GM21786 (cell line): Measurements from ENCODE around the gene HAS3.
"Not testable (repeated sequence)": the region's sequence is repeated elsewhere in the genome, so short reads cannot be mapped to it uniquely, and the experiment has no call there.

Source experiments
- ATAC-seq: cut with Tn5 transposase; IDR thresholded peaks from one replicate; pipeline ENCODE4 v1.9.1; 2021; ENCODE audit not compliant: unreplicated experiment

Gene HAS3

DNA sequence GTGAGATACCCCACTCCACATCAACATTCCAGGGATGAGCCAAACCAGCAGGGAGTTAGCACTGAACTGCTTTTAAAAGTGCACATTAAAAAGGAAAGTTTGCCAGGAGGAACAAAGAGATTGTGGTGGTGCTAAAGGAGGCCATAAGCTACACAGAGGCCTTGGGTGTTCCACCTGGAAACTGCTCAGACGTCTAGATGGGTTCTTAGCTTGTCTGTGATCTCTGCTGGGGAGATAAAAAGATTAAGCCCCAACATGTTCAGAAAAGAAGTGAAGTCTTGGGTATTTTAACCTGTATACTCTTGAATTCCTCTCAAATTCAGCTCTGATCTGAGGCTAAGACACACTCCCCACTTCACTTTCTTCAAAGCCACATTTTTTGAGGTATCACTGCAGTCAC is 10.4 kb downstream of the HAS3 start:
- ATAC-seq = no peak

DNA sequence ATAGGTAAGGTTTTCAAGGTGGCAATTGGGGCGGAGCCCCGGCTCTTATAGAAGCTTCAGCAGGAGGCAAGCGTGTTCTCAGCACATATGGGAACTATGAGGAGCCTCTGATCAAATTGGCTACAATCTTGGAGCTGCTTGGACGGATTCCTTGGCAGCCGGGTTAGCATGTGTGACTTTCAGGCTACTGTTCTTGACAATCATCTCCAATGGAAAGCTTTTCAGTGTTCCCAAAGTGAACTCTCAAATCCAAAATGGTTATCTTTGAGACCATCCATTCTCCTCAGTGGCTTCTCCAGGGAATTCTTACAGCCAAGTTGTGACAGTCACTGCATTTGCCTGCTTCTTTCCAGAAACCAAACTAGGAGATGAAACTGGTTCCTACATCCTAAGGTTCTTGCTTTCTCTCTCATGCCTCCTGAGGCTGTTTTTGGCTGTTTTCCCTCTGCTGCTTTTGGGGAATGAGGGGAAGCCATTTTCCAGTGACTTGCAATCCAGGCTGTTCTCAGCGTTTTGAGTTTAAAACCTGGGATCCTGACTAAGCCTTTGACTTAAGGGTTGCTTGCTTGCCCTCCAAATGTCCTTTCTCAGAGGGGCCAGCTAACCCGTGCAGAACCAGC is 10.9 kb downstream of the HAS3 start:
- no peak for ATAC-seq

DNA sequence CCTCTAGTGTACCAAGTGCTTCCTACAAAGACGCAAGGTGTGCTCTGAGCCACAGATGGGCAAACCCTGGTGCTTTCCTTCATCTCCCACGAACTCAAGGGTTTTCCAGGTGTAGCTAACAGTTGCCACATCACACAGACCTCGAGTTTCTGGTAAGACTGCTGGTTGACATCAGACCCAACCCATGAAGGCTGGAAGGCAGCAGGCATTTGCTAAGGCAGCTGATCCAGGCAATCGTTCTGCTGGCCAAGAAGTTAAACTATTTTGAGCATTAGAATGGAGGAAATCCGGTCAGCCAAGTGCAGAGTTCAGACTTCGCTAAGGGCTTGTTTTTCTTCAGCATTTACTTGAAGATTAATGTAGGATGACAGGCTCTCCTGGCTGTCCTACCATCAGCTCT is 11.5 kb downstream of the HAS3 start:
- ATAC-seq = no peak

DNA sequence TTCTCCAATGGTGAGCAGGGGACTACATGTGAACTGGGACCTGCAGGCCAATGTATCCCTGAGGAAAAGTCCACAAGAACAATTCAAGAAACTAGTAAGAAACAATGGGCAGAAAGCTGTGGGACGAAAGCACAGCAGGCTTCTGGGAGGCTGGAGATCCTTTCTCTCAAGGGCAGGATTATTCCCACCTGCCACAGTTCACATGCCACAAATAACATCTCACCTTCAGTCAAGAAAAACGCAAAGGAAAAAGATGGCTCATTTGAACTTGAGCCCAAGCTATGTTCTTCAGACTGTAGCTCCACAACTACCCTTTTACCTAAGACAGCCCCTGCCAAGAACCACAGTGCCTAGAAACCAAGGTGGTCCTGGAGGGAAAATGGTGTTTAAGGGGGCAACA is 13.0 kb downstream of the HAS3 start:
- no peak for ATAC-seq

DNA sequence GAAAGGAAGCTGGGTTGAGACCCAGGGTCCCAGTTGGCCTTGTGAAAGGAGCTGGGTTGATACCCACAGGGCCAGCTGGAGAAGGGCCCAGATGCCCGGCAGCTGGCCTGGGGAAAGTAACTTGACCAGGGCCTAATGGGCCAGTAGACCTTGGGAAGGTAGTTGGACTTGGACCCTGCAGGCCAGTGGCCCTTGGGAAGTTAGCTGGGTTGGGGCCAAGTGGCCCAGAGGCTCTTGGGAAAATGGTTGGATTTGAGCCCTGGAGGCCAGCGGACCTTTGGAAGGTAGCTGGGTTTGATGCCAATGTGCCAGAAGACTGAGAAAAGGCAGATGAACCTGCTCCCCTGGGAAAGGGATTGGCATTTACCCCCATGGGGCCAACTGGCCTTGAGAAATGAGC is 13.5 kb downstream of the HAS3 start:
- no peak for ATAC-seq

DNA sequence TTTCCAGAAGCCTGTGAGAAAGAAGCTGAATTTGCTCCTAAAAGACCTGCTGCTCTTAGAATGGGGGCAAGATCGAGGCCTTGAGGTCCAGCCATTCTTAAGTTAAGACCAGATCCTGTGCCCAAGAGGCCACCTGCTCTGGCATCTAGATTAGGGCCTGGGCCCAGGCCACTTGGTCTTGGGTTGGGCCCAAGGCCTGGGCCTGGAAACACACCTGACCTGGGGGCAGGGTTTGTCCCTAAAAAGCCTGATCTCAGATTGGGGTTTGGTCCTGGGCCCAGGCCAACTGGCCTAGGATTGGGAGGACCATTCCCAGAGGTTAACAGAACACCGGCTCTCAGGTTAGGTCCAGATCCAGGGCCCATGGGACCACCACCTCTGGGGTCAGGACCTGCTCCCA is 14.1 kb downstream of the HAS3 start:
- no peak for ATAC-seq

DNA sequence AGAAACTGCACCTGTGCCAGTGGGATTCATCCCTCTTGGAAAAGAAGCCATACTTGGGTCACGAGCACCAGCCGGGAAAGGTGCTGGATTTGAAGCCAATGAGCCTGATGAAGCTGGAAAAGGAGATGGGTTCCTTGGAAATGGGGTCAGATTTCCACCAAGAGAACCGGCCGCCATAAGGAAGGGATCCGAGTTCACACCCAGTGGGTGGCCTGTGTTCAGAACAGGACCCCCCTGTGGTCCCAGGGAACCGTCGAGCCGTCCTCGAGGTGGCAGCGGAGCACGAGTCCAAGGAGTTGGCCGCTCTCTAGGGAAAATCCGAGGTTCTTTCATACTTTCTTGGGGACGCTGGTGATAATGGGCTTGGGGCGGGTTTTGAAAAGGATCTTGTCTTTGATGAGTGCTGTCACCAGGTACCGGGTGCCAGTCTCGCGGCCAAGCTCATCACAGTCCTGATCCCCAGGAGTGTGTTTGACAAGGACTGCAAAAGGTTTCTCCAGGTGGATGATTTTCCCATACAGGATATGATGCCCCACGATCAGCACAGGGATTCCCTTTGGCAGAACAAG is 14.7 kb downstream of the HAS3 start:
- ATAC-seq = no peak

DNA sequence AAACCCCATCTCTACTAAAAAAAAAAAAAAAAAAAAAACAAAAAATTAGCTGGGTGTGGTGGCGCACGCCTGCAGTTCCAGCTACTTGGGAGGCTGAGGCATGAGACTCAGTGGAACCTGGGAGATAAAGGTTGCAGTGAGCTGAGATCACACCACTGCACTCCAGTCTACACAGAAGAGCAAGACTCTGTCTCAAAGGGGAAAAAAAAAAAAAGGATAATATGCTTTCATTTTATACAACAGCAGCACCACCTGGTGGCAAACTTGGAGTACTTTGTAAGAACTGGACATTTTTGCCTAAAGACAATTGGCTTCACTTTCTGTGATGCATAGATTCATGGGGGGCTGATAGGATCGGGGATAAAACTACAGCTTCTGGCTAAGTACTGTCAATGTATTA is 18.5 kb downstream of the HAS3 start:
- no peak for ATAC-seq

DNA sequence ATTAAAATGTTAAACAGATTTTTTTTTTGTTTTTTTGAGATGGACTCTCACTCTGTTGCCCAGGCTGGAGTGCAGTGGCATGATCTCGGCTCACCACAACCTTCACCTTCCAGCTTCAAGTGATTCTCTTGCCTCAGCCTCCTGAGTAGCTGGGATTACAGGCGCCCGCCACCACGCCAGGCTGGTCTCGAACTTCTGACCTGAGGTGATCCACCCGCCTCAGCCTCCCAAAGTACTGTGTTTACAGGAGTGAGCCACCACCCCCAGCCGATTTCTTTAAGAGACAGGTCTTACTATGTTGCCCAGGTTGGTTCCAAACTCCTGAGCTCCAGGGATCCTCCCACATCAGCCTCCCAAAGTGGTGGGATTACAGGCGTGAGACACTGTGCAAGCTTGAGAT is 19.0 kb downstream of the HAS3 start:
- not testable (repeated sequence) for ATAC-seq

DNA sequence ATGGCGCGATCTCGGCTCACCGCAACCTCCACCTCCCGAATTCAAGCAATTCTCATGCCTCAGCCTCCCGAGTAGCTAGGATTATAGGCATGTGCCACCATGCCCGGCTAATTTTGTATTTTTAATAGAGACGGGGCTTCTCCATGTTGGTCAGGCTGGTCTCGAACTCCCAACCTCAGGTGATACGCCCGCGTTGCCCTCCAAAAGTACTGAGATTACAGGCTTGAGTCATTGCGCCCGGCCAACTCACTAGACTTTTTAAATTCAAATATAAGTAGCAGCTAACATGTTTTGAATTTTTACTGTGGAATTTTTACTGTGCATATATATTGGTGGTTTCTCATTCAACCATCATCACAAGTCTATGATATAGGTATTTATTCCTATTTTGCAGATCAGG is 19.5 kb downstream of the HAS3 start:
- ATAC-seq = not testable (repeated sequence)

DNA sequence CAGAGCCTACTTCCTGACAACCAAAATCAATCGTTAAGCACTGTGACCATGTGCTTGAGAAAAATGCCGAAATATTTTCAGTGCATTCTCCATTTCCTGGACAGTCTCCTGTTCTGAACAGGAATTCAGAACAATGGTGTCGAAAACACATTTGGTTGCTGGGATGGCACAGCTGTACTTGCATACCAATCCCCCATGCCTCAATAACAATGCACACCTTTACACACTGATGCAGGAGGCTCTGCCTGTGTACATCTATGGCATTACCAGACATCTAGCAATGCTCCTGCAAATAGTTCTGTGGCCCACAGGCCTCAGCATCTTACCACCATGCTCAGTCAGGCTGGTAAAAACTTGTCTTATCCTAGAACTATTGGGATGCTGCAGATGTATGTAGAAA is 20.8 kb downstream of the HAS3 start:
- no peak for ATAC-seq

DNA sequence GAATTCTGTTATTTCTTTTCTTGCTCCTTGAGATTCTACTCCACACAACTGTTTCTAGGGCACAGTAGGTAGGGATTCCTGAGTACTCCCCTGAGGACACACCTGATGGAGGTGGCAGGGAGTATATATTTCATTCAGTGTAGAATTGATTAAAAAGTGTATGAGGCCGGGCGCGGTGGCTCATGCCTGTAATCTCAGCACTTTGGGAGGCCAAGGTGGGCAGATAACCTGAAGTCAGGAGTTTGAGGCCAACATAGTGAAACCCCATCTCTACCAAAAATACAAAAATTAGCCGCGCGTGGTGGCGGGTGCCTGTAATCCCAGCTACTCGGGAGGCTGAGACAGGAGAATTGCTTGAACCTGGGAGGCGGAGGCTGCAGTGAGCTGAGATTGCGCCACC is 21.3 kb downstream of the HAS3 start:
- ATAC-seq = not testable (repeated sequence)

DNA sequence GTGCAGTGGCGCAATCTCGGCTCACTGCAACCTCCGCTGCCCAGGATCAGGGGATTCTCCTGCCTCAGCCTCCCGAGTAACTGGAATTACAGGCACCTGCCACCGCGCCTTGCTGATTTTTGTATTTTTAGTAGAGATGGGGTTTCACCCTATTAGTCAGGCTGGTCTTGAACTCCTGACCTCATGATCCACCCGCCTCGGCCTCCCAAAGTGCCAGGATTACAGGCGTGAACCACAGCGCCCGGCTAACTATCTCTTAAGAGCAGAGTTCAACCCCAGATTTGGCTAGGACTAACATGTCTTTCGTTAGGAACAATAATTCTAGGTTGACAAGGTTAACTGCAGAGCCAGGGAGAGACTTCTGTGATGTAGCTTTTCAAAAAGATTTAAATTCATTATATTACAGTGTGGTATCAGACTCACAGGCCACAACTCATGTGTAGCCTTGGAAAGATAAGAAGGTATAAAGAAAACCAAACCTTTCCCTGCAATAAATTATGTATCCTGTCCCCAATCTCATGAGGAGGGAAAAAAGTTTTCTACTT is 22.6 kb downstream of the HAS3 start:
- ATAC-seq = no peak

DNA sequence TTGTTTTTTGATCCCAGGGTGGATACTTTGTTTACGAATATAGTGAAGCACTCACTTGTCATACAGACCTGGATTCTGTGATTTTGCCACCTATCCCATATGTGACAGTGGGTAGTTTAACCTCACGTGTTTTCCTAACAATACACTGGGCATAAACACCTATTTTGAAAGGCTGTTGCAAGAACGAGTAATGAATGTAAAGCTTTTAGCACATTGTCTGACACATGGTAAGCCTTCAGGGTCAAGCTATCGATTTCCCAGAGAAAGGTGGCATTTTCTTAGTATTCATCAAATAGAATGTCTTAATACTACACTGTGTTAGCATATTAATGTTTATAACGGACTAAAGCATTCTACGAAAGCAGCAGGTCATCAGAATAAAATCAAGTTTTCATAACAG is 25.0 kb downstream of the HAS3 start:
- ATAC-seq = no peak

DNA sequence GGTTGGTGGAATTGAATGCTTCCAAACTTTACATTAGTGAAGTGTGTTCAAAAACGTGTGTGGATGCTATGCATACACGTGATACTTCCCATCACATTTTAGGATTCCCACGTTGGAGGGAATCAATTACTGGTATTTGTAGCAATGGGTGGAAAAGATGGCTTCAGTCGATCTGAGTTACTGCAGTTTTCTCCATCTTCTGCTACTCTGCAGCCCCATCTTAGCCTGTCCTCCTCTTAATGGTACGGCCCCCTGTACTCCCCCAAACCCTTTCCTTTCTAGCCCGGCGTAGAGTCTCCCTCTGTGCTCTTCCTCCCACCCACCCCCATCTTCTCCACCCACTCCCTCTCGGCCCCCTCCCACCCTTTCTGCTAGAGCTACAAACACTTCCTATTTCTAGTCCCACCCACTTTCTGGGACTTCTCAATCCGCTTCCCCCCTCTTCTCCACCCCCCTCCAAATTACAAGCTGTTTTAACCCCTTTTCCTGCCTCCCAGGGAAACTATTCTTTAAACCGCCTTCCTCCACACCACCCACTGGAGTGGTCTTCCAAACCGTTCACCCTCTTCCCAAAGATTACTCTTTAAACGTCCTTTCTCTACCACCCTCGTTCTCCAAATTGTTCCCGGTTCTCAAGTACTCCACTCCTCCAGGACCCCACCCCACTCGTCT is 25.9 kb downstream of the HAS3 start:
- ATAC-seq = no peak

DNA sequence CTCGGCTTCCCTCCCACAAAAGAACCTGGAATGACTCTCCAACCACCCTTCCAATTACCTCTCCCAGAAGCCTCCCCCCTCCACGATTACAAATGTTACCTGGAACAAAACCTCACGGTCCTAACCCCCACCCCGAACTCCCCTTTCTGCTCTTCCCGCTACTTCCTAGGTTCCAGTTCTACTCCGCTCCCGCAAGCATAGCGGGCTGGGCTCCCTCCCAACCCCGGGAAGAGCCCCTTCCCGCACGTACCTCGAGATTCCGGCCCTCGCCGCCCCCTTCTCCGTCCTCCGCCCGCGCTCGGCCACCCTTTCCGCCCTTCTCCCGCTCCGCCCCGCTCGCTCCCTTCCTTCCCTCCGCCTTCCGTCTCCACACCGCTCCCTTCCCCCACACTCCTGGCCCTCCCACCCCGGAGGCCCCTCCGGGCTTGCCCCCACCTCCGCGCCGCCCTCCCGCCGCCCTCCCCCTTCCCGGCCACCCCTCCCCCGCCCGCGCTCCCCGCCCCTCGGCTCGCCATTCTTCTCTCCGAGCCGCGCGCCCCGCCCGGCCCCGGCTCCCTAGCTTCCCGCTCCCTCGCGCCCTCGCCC is 26.5 kb downstream of the HAS3 start:
- ATAC-seq = peak; percentile 38

DNA sequence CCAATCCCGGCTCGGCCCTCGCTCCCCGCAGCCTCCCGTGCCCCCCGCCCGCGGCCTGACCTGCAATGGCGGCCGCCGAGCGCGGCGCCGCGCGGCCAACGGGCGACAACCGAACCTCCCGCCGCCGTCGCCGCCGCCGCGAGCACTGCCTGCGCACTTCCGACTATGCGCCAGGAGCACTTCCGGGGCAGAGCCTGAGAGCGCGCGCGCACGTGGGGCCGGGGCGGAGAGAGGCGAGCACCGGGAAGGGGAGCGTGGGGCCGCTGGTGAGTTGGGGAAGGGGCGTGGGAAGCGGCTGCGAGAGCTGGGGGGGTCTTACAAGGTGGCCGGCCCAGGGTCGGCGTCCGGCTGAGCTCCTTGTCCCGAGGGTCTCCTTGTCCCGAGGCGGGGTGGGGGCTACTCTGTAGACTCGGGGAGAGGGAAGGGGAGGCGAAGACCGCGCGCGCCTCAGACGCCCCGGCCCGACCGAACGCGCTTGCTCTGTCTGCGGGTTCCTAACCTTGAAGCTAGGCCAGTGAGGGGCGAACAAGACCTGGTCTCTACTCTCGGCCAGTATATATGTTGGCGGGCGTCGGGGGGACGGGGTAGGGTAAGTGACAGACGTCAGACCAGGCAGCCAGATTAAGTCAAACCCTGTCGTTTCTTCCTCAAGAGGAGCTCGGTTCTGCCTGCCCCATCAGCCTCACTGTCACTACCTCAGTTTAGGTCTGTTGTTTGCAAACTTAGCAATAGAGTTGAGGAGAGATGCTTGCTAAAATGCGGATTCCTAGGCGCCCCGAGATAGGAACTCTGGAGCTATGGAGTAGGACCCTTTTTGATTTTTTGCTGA is 27.2 kb downstream of the HAS3 start, which contains the start of the genes CHTF8 and UTP4:
CHTF8 (minus strand) TSS at position 165 of the 829 bp plus-strand sequence. CDS start 11,130 bp downstream, outside the sequence.
UTP4 (plus strand) TSS at position 226 of the 829 bp plus-strand sequence. CDS start 811 bp downstream, outside the sequence.
- ATAC-seq = peak; percentile 84

DNA sequence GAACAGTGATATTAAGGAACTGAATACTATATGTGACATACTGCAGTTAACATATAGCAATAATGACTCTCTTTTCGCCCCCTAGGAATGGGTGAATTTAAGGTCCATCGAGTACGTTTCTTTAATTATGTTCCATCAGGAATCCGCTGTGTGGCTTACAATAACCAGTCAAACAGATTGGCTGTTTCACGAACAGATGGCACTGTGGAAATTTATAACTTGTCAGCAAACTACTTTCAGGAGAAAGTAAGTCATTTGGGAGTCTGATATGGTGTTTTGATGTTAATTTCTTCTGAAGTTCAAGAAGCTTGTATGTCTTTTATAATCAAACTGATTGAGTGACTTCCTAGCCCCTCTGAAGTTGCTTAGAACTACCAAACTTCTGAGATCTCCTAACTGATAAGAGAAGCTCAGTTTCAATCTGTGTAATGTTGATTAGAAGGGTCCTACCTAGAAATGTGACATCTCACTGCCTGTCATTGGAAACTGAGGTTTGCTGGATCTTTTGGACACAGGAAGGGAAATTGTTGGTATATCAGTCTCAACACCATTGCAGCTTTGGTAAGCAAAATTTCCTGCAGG is 28.0 kb downstream of the HAS3 start:
- no peak for ATAC-seq

DNA sequence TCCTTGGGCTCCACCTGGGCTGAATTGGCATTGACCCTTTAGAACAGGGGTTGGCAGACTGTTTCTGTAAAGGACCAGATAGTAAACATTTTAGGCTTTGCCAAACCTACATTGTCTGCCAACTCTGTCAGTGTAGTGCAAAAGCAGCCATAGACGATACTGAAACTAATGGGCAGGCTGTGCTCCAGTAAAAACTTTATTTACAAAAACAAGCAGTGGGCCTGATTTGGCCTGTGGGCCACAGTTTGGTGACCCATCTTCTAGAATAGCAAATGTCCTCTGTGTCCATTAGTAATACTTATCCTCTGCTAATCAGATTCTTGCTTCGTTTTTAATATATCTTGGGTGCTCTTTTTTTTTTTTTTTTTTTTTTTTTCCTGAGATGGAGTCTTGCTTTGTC is 33.2 kb downstream of the HAS3 start:
- no peak for ATAC-seq

DNA sequence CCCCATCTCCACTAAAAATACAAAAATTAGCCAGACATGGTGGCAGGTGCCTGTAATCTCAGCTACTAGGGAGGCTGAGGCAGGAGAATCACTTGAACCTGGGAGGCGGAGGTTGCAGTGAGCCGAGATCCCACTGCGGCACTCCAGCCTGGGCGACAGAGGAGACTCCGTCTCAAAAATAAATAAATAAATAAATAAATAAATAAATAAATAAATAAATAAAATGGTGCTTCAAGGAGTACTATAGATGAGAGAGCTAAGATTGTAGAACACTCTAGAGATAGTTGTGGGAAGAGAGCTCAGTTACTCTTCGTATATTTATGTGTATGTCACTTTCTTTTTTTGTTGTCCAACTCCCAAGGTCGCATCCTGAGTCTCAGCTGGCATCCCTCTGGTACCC is 34.0 kb downstream of the HAS3 start:
- ATAC-seq = not testable (repeated sequence)

DNA sequence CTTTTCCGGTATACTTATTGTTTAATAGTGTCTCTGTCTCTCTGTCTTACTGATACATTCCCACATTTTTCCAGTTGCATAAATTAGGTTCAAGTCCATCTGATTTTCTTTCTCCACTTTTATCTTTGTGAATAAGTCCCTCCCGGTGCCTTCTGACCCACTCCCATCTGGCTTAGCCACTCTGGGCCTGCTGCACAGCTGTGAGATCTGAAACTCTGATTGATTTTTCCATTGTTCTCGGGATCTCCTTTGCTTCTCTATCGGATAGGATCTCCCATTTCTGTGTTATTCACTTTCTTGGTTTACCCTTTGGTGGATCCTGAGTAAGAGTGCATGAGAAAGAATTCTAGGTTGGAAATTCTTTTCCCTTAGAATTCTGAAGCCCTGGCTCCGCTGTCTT is 35.6 kb downstream of the HAS3 start:
- ATAC-seq = no peak
